ENCODE data around the gene TOMM40L. TPM values are rescaled to one million over a fixed set of nuclear protein-coding genes. Genes with fewer than 3 reads are reported as not detected.

TOMM40L gene
- total and polyA plus RNA-seq, 9 donors = 2.4 to 15.2 (median 7.5) TPM

GRCh38 chr1:161177936-161178244 lies 48.0 kb upstream of the TOMM40L start:
- H3K27ac ChIP-seq = peak overlapping the region; percentile 87 to 91
- H3K4me3 ChIP-seq = peak overlapping the region; percentile 87
- peak in 1 of 5 donors; percentile 44 for DNase-seq
- no peak for TF ChIP-seq CTCF (IDR thresholded peaks at IDR 0.05)
- no peaks in the 10 kb centered on the region for H3K36me3 ChIP-seq
- H3K9me3 ChIP-seq = no peaks in the 10 kb centered on the region
- no peaks in the 10 kb centered on the region for H3K27me3 ChIP-seq
- WGBS, 3 donors = 31 to 43% (median 31%) methylated on average over 9 of the region's 9 CpGs
- H3K4me1 ChIP-seq (ENCODE audit: insufficient read depth) = peaks cover 6% of the 10 kb centered on the region
- intact Hi-C loops (cut with DNase I) = no loop called here

- intact Hi-C loops (cut with DNase I) = no loop called here
- no peak for DNase-seq
- Histone ChIP-seq H3K9me3 (no peaks in the 10 kb centered on the region), H3K27ac (no peak overlapping the region), H3K36me3 (no peaks in the 10 kb centered on the region), H3K4me3 (no peak overlapping the region), H3K27me3 (no peaks in the 10 kb centered on the region), H3K4me1 (ENCODE audit: insufficient read depth) (peaks cover 6% of the 10 kb centered on the region)
- TF ChIP-seq CTCF (IDR thresholded peaks at IDR 0.05) (no peak), POLR2A (IDR thresholded peaks at IDR 0.05) (no peak), EP300 (IDR thresholded peaks at IDR 0.05) (no peak)
- WGBS, 3 donors = 90 to 96% (median 94%) methylated on average over 3 of the region's 3 CpGs
Observed at GRCh38 chr1:161179698-161180097, 46.2 kb upstream of the TOMM40L start.

- DNase-seq = no peak
- 57 to 69% (median 68%) methylated on average over 1 of the region's 1 CpG for WGBS, 3 donors
- Histone ChIP-seq H3K27ac (no peak overlapping the region), H3K9me3 (no peaks in the 10 kb centered on the region), H3K36me3 (no peaks in the 10 kb centered on the region), H3K4me3 (no peak overlapping the region), H3K27me3 (no peaks in the 10 kb centered on the region), H3K4me1 (ENCODE audit: insufficient read depth) (peaks cover 8% of the 10 kb centered on the region)
- intact Hi-C loops (cut with DNase I) = no loop called here
- TF ChIP-seq POLR2A (IDR thresholded peaks at IDR 0.05) (no peak), EP300 (IDR thresholded peaks at IDR 0.05) (no peak), CTCF (IDR thresholded peaks at IDR 0.05) (no peak)
Observed at GRCh38 chr1:161180639-161181038, 45.2 kb upstream of the TOMM40L start.

GRCh38 chr1:161182214-161182613 lies 43.6 kb upstream of the TOMM40L start:
- 92 to 100% (median 96%) methylated on average over 1 of the region's 1 CpG for WGBS, 3 donors
- DNase-seq = peak in 1 of 5 donors; percentile 2

More at GRCh38 chr1:161182214-161182613, 43.6 kb upstream of the TOMM40L start:
- H3K27me3 ChIP-seq = no peaks in the 10 kb centered on the region
- no peaks in the 10 kb centered on the region for H3K36me3 ChIP-seq
- intact Hi-C loops (cut with DNase I) = no loop called here
- H3K27ac ChIP-seq = no peak overlapping the region
- H3K9me3 ChIP-seq = no peaks in the 10 kb centered on the region
- TF ChIP-seq CTCF (IDR thresholded peaks at IDR 0.05) (no peak), POLR2A (IDR thresholded peaks at IDR 0.05) (no peak), EP300 (IDR thresholded peaks at IDR 0.05) (no peak)
- no peak overlapping the region for H3K4me3 ChIP-seq
- H3K4me1 ChIP-seq (ENCODE audit: insufficient read depth) = peaks cover 2% of the 10 kb centered on the region

Data from ovary (tissue), 9 donors.